ENCODE results near the gene PTPRM. TPM values are rescaled to one million over a fixed set of nuclear protein-coding genes. Genes with fewer than 3 reads are reported as not detected.
A peak's percentile ranks its signal among the peaks of the same experiment; 100 is the strongest.

Gene PTPRM
- polyA plus RNA-seq, 1 experiment = 81.1 TPM

GRCh38 chr18:7626922-7627440 lies 59.9 kb downstream of the PTPRM start:
- H3K9me3 ChIP-seq (ENCODE audit: control insufficient read depth, insufficient read depth, low read length) = no peaks in the 10 kb centered on the region
- CTCF ChIA-PET = interaction anchor here (0.8 kb wide), 1 partner anchor 60 kb away, joined by 3 read pairs; the partner anchor contains the start of gene PTPRM
- H3K27me3 ChIP-seq (ENCODE audit: control insufficient read depth, insufficient read depth, low read length) = no peaks in the 10 kb centered on the region
- POLR2A ChIA-PET = no interaction called here
- 0 out of 2 replicates have a peak, but pooled peaks have one; percentile 20 for TF ChIP-seq CTCF (IDR thresholded peaks at IDR 0.05; ENCODE audit: low read depth, low read length)
- DNase-seq (ENCODE audit: low read depth, low spot score) = peak; percentile 20
- H3K27ac ChIP-seq (ENCODE audit: low read depth, low read length) = no peak overlapping the region
- no peak overlapping the region for H3K4me3 ChIP-seq (ENCODE audit: low read depth, low read length)

GRCh38 chr18:7629416-7629815 lies 62.3 kb downstream of the PTPRM start:
- no peaks in the 10 kb centered on the region for H3K27me3 ChIP-seq (ENCODE audit: control insufficient read depth, insufficient read depth, low read length)
- TF ChIP-seq CTCF (IDR thresholded peaks at IDR 0.05; ENCODE audit: low read depth, low read length) = no peak
- DNase-seq (ENCODE audit: low read depth, low spot score) = no peak
- no peak overlapping the region for H3K4me3 ChIP-seq (ENCODE audit: low read depth, low read length)
- no peak overlapping the region for H3K27ac ChIP-seq (ENCODE audit: low read depth, low read length)
- POLR2A ChIA-PET = no interaction called here
- no peaks in the 10 kb centered on the region for H3K9me3 ChIP-seq (ENCODE audit: control insufficient read depth, insufficient read depth, low read length)
- CTCF ChIA-PET = no interaction called here

- H3K9me3 ChIP-seq (ENCODE audit: control insufficient read depth, insufficient read depth, low read length) = no peaks in the 10 kb centered on the region
- POLR2A ChIA-PET = no interaction called here
These were observed 63.8 kb downstream of the PTPRM start for GRCh38 chr18:7630731-7631442.

GRCh38 chr18:7632152-7633098 lies 65.3 kb downstream of the PTPRM start:
- POLR2A ChIA-PET = no interaction called here
- no peaks in the 10 kb centered on the region for H3K27me3 ChIP-seq (ENCODE audit: control insufficient read depth, insufficient read depth, low read length)
- H3K27ac ChIP-seq (ENCODE audit: low read depth, low read length) = no peak overlapping the region
- no peaks in the 10 kb centered on the region for H3K9me3 ChIP-seq (ENCODE audit: control insufficient read depth, insufficient read depth, low read length)
- CTCF ChIA-PET = no interaction called here
- H3K4me3 ChIP-seq (ENCODE audit: low read depth, low read length) = no peak overlapping the region
- TF ChIP-seq CTCF (IDR thresholded peaks at IDR 0.05; ENCODE audit: low read depth, low read length) = no peak
- no peak for DNase-seq (ENCODE audit: low read depth, low spot score)

More at GRCh38 chr18:7630731-7631442, 63.8 kb downstream of the PTPRM start:
- TF ChIP-seq CTCF (IDR thresholded peaks at IDR 0.05; ENCODE audit: low read depth, low read length) = no peak
- no peaks in the 10 kb centered on the region for H3K27me3 ChIP-seq (ENCODE audit: control insufficient read depth, insufficient read depth, low read length)
- no peak for DNase-seq (ENCODE audit: low read depth, low spot score)
- H3K27ac ChIP-seq (ENCODE audit: low read depth, low read length) = no peak overlapping the region
- CTCF ChIA-PET = no interaction called here
- no peak overlapping the region for H3K4me3 ChIP-seq (ENCODE audit: low read depth, low read length)
